HG03064 (cell line): Measurements from ENCODE around the gene ZFAND3.
"Not testable (repeated sequence)": the region's sequence is repeated elsewhere in the genome, so short reads cannot be mapped to it uniquely, and the experiment has no call there.

Experiments
- ATAC-seq: cut with Tn5 transposase; IDR thresholded peaks from one replicate; pipeline ENCODE4 v1.9.1; 2021; ENCODE audit warnings: low read depth; ENCODE audit not compliant: unreplicated experiment

ZFAND3 gene

GRCh38 chr6:37988127-37988526, 168.6 kb downstream of the ZFAND3 start:
- no peak for ATAC-seq

- no peak for ATAC-seq
Observed at GRCh38 chr6:37988696-37989095, 169.2 kb downstream of the ZFAND3 start.

GRCh38 chr6:37990762-37991525, 171.4 kb downstream of the ZFAND3 start:
- no peak for ATAC-seq

DNA sequence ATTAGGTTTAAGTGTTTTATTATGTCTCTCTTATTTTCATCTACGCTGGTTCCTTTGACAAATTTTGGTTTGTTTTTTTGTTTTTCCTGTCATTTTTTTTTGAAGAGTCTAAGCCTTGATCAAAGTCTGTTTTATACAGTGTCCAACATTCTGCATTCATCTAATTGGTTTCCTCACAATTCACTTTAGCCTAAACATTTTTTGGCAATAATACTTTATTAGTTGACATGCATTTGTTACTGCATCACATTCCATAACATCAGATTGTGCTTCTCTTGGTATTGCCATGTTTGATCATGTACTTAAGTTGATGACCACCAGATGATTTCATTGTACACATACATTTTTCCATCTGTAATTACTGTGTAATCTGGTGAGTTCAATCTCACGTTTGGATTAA, 173.2 kb downstream of the ZFAND3 start:
- ATAC-seq, result no peak

GRCh38 chr6:37993194-37993593, 173.7 kb downstream of the ZFAND3 start:
- not testable (repeated sequence) for ATAC-seq

GRCh38 chr6:37993596-37993995, 174.1 kb downstream of the ZFAND3 start:
- no peak for ATAC-seq

GRCh38 chr6:37994223-37994622, 174.7 kb downstream of the ZFAND3 start:
- no peak for ATAC-seq

GRCh38 chr6:37998366-37998765, 178.8 kb downstream of the ZFAND3 start:
- ATAC-seq, result no peak

DNA sequence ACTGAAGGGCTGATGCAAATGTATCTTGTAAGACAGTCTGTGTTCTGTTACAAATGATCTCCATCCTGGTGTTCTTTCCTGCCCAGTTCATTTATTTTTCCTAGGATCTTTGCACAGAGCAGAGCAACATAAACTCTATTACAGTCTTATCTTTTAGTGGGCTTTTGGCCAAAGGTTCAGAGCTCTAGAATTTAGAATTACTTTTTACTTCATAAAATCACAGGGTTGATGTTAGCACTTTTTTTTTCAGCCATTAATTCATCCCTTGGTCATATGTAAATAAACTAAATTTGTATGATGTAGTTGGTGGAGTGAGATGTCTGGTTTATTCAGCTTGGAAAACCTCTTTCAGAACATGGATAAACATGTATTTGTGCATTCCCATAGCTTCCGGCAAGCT, 181.9 kb downstream of the ZFAND3 start:
- no peak for ATAC-seq

DNA sequence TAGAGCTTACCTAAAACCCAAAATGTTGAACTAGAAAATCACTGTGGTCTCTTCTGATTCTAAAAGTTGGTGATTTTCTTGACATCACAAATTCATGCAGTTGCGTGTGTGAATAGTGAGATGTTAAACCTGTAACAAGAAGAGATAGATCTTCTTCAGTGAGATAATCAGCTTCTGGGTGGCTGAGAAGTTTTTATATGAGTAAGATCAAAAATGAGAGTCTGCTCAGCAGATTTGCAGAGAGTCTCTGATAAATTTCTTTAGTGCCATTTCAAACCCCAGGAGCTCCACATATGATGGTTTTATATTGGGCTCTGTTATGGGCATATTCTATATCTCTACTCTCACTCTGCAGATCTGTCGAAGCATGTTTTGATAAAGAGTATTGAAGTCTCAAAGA, 185.4 kb downstream of the ZFAND3 start:
- no peak for ATAC-seq

- ATAC-seq, result no peak
Observed at GRCh38 chr6:38011937-38012336, 192.4 kb downstream of the ZFAND3 start.

GRCh38 chr6:38012573-38012972, 193.0 kb downstream of the ZFAND3 start:
- no peak for ATAC-seq

- no peak for ATAC-seq
Observed at GRCh38 chr6:38015341-38015740, 195.8 kb downstream of the ZFAND3 start.

GRCh38 chr6:38016824-38017223, 197.3 kb downstream of the ZFAND3 start:
- no peak for ATAC-seq

- ATAC-seq, result no peak
Observed at GRCh38 chr6:38018755-38019165, 199.2 kb downstream of the ZFAND3 start.

- no peak for ATAC-seq
Observed at GRCh38 chr6:38020593-38020992, 201.1 kb downstream of the ZFAND3 start.

DNA sequence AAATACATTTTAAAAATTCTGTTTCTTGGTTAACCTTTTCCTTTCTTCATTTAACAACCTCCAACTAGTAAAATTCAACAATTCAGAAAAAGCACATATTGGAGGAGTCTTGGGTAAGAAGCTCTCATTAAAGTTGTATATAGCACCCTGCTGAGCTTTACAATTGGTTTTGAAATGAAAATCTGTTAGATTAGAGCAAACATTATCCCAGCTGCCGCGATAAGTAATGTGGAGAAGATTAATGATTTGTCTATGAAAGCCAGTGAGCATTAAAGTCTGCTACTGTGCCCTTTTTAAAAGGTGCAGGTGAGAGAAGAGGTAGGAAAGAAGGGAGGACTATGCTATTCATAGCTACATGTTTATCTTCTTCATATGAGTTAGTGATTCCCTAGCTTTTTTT, 201.5 kb downstream of the ZFAND3 start:
- ATAC-seq, result no peak

GRCh38 chr6:38021571-38021970, 202.0 kb downstream of the ZFAND3 start:
- ATAC-seq, result no peak

DNA sequence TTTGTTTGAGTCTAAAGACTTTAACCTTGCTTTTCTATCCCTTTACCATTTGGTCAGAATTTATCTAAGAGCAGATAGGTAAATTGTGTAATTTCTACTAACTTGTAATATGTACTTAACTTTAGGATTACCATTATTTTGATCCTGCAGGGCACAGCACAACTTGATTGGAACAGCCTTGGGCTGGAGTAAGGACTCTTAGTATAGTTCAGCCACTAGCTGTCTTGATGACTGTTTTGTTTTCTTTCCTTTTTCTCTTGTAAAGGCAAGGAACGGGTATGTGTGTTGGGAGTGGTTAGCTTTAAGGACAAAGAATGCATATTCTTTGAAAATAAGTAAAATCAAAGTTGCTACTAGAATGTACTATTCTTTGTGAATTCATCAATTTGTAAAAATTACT, 203.2 kb downstream of the ZFAND3 start:
- no peak for ATAC-seq

- ATAC-seq, result no peak
Observed at GRCh38 chr6:38024908-38025307, 205.4 kb downstream of the ZFAND3 start.

- ATAC-seq, result no peak
Observed at GRCh38 chr6:38025451-38025850, 205.9 kb downstream of the ZFAND3 start.

GRCh38 chr6:38027685-38028373, 208.3 kb downstream of the ZFAND3 start:
- no peak for ATAC-seq
